Measurements from ENCODE around the gene LSAMP.

DNA sequence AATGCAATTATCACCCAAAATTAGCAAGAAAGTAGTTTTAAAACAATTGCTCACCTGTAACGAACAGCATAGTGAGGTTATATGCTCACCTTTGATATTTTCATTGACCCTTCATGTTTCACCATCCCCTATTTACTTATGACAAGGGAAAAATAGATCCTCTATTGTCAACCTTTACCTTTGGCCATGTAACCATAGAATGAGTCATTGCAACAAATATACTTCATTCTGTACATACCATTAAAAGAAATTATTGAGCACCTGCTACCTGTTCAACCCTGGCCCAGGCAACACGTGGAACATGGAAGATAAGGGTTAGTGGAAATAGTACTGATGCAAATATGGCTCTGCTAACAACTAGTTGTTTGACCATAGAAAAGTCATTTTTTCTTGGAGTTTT is 20.2 kb downstream of the LSAMP start:
- TF ChIP-seq GLIS2 (tag by site-specific recombination; IDR thresholded peaks at IDR 0.05) = no peak
- TF ChIP-seq ZNF555 (tag by site-specific recombination; conservative IDR thresholded peaks at IDR 0.05) = no peak
- TF ChIP-seq ZNF132 (tag by site-specific recombination; IDR thresholded peaks at IDR 0.05; ENCODE audit: borderline replicate concordance) = no peak
